Peyer's patch (tissue), 4 donors: ENCODE results near the gene HOXC11. TPM values are rescaled to one million over a fixed set of nuclear protein-coding genes. Genes with fewer than 3 reads are reported as not detected.

Experiments
- DNase-seq, 3 donors: peaks; one replicate each; pipeline ENCODE4 v3.0.0-alpha.2; 2017 to 2019
- H3K27ac ChIP-seq, 4 donors: fragments of 200-600 bp; sonication (generic); one replicate each; pipeline ENCODE4 v1.5.1; 2016 to 2019
- H3K27me3 ChIP-seq, 2 donors: fragments of 200-600 bp; sonication (generic); one replicate each; pipeline ENCODE4 v1.5.1; 2019
- H3K36me3 ChIP-seq, 3 donors: fragments of 200-600 bp; sonication (generic); one replicate each; pipeline ENCODE4 v1.5.1; 2016 to 2019
- H3K4me1 ChIP-seq, 4 donors: fragments of 200-600 bp; sonication (generic); one replicate each; pipeline ENCODE4 v1.5.1; 2016 to 2019
- H3K4me3 ChIP-seq, 4 donors: fragments of 200-600 bp; sonication (generic); 1 replicate in 3 of 4; 2 replicates in 1 of 4; pipeline ENCODE4 v1.5.1; 2016 to 2019; ENCODE audit warnings: mild to moderate bottlenecking in 1 of 4
- H3K9me3 ChIP-seq, 4 donors: fragments of 200-600 bp; sonication (generic); one replicate each; pipeline ENCODE4 v1.5.1; 2016 to 2019; ENCODE audit warnings: mild to moderate bottlenecking in 1 of 4
- CTCF ChIP-seq, 6 experiments: fragments of 450-650 bp in 4 of 6; fragments of 200-600 bp in 2 of 6; sonication (generic) in 1 of 6; IDR thresholded peaks; one replicate each; pipeline ENCODE4 v1.5.1; 2017 to 2019; ENCODE audit warnings: antibody characterized with exemption in 6 of 6, mild to moderate bottlenecking in 3 of 6, moderate library complexity in 1 of 6
- POLR2A ChIP-seq, 2 donors: fragments of 450-650 bp; IDR thresholded peaks; one replicate each; pipeline ENCODE4 v1.5.1; 2017; ENCODE audit warnings: antibody characterized with exemption in 2 of 2, mild to moderate bottlenecking in 2 of 2, moderate library complexity in 2 of 2
- total RNA-seq, 4 donors: library from RNA; depleted of rRNA; stranded (reverse); fragments of >200 nt; gene quantifications; one replicate each; pipeline ENCODE4 v1.1.0, GENCODE V29; 2016

Gene HOXC11
- total RNA-seq, 4 donors from 2014 or later = 0.40 to 0.76 (median 0.70) TPM; not detected in 1

- Histone ChIP-seq H3K4me3 (no peak overlapping the region), H3K36me3 (no peaks in the 10 kb centered on the region), H3K4me1 (peaks cover 0 to 21% (median 4%) of the 10 kb centered on the region in 4 donors), H3K9me3 (peaks cover 0 to 4% (median 0%) of the 10 kb centered on the region in 4 donors), H3K27ac (no peak overlapping the region), H3K27me3 (peaks cover 0 to 93% of the 10 kb centered on the region in 2 donors)
- no peak for DNase-seq
- TF ChIP-seq CTCF (IDR thresholded peaks at IDR 0.05) (no peak), POLR2A (IDR thresholded peaks at IDR 0.05) (no peak)
Observed at GRCh38 chr12:53959314-53959713, 13.6 kb upstream of the HOXC11 start.

- Histone ChIP-seq H3K4me3 (no peak overlapping the region), H3K4me1 (peaks cover 0 to 13% (median 4%) of the 10 kb centered on the region in 4 donors), H3K27ac (no peak overlapping the region), H3K36me3 (no peaks in the 10 kb centered on the region), H3K27me3 (peaks cover 0 to 93% of the 10 kb centered on the region in 2 donors), H3K9me3 (peaks cover 0 to 4% (median 0%) of the 10 kb centered on the region in 4 donors)
- no peak for DNase-seq
- no peak for TF ChIP-seq POLR2A (IDR thresholded peaks at IDR 0.05)
- no peak for TF ChIP-seq CTCF (IDR thresholded peaks at IDR 0.05)
Observed at GRCh38 chr12:53960187-53961024, 12.5 kb upstream of the HOXC11 start.

DNA sequence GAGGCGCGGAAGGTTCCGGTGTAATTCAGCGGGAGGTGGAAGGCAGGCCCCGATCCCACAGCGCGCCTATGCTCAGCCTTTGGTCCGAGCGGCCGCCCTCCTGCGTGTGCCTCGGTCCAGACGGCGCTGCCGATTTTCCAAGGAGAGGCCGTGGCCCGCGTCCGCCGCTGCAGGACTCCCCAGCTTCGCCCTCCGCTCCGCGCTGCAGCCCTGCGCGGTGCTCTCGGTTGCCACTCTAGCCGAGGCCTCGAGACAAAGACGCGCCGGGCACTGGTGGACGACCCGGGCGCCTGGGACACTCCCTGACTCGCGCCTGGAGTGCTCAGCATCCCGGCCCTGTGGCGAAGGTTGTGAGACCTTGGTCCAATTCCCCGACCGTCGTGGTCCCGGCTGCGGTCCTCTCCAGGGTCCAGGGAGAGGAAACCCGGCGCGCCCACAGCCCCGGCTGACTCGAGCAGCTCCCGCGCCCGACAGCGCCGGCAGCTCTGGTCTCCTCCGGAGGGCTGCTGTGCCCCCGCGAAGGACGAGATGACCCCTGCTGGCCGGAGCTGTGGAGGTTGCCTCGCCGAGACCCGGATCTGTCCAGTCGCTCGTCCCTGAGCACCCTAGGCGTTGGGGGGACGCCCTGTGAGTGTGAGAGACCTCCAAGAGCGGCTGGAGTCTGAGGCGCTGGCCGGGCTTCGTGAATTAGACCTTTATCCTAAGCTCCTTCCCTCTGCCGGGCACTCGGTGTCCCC lies 11.7 kb upstream of the HOXC11 start:
- no peak overlapping the region for H3K27ac ChIP-seq
- no peak for DNase-seq
- no peaks in the 10 kb centered on the region for H3K36me3 ChIP-seq
- H3K27me3 ChIP-seq = peaks cover 0 to 92% of the 10 kb centered on the region in 2 donors
- H3K4me3 ChIP-seq = no peak overlapping the region
- peaks cover 0 to 4% (median 0%) of the 10 kb centered on the region in 4 donors for H3K9me3 ChIP-seq
- TF ChIP-seq POLR2A (IDR thresholded peaks at IDR 0.05) (no peak), CTCF (IDR thresholded peaks at IDR 0.05) (no peak)
- peaks cover 0 to 11% (median 4%) of the 10 kb centered on the region in 4 donors for H3K4me1 ChIP-seq

- Histone ChIP-seq H3K27me3 (peaks cover 0 to 94% of the 10 kb centered on the region in 2 donors), H3K4me1 (peaks cover 0 to 15% (median 4%) of the 10 kb centered on the region in 4 donors), H3K27ac (no peak overlapping the region), H3K9me3 (peaks cover 0 to 4% (median 0%) of the 10 kb centered on the region in 4 donors), H3K4me3 (no peak overlapping the region), H3K36me3 (no peaks in the 10 kb centered on the region)
- TF ChIP-seq CTCF (IDR thresholded peaks at IDR 0.05) (no peak), POLR2A (IDR thresholded peaks at IDR 0.05) (no peak)
- DNase-seq = no peak
Observed at GRCh38 chr12:53963005-53963404, 9.9 kb upstream of the HOXC11 start.

GRCh38 chr12:53963434-53964314 lies 9.3 kb upstream of the HOXC11 start:
- H3K36me3 ChIP-seq = no peaks in the 10 kb centered on the region

More at GRCh38 chr12:53963434-53964314, 9.3 kb upstream of the HOXC11 start:
- DNase-seq = peak in 1 of 3 donors; percentile 47
- TF ChIP-seq POLR2A (IDR thresholded peaks at IDR 0.05) (no peak), CTCF (IDR thresholded peaks at IDR 0.05) (no peak)
- Histone ChIP-seq H3K4me3 (peak overlapping the region in 1 of 4 donors; percentile 5), H3K9me3 (peaks cover 0 to 4% (median 0%) of the 10 kb centered on the region in 4 donors), H3K27me3 (peaks cover 0 to 94% of the 10 kb centered on the region in 2 donors), H3K4me1 (peaks cover 0 to 15% (median 4%) of the 10 kb centered on the region in 4 donors), H3K27ac (no peak overlapping the region)
